PFSK-1 (cell line): Measurements from ENCODE around the gene GRK5.

ENCODE experiments used
- FOXP2 ChIP-seq: optimal IDR thresholded peaks from 2 replicates; pipeline ENCODE3; 2011; ENCODE audit warnings: borderline replicate concordance, control low read depth, inconsistent platforms; ENCODE audit not compliant: insufficient read depth; ENCODE audit errors: extremely low read length, extremely low read depth
- POLR2AphosphoS5 ChIP-seq: IDR thresholded peaks from 2 replicates; pipeline ENCODE4 v1.6.1; 2012; ENCODE audit warnings: low read depth, mild to moderate bottlenecking, control low read depth, low read length, moderate library complexity
- SIN3A ChIP-seq: IDR thresholded peaks from 2 replicates; pipeline ENCODE4 v1.6.1; 2012; ENCODE audit warnings: mild to moderate bottlenecking, low read length, moderate library complexity, borderline replicate concordance; ENCODE audit not compliant: insufficient read depth
- TAF1 ChIP-seq: IDR thresholded peaks from 2 replicates; pipeline ENCODE4 v1.6.1; 2012; ENCODE audit warnings: low read length, control low read depth, borderline replicate concordance; ENCODE audit not compliant: insufficient read depth
- TF ChIP-seq, protein P1 (sequence below), 2 experiments: IDR thresholded peaks; 2 replicates each; pipeline versions ENCODE4 v1.6.1 to v1.8.0; 2011 to 2012; ENCODE audit warnings: low read depth in 2 of 2, low read length in 2 of 2, control low read depth in 1 of 2, inconsistent platforms in 1 of 2, mild to moderate bottlenecking in 1 of 2, moderate library complexity in 1 of 2; ENCODE audit not compliant: insufficient read depth in 1 of 2

The GRK5 gene

GRCh38 chr10:119496273-119496672, 288.9 kb downstream of the GRK5 start:
- TF ChIP-seq TAF1 (no peak), POLR2AphosphoS5 (no peak), SIN3A (no peak), FOXP2 (no peak)
- TF ChIP-seq, protein P1, sequence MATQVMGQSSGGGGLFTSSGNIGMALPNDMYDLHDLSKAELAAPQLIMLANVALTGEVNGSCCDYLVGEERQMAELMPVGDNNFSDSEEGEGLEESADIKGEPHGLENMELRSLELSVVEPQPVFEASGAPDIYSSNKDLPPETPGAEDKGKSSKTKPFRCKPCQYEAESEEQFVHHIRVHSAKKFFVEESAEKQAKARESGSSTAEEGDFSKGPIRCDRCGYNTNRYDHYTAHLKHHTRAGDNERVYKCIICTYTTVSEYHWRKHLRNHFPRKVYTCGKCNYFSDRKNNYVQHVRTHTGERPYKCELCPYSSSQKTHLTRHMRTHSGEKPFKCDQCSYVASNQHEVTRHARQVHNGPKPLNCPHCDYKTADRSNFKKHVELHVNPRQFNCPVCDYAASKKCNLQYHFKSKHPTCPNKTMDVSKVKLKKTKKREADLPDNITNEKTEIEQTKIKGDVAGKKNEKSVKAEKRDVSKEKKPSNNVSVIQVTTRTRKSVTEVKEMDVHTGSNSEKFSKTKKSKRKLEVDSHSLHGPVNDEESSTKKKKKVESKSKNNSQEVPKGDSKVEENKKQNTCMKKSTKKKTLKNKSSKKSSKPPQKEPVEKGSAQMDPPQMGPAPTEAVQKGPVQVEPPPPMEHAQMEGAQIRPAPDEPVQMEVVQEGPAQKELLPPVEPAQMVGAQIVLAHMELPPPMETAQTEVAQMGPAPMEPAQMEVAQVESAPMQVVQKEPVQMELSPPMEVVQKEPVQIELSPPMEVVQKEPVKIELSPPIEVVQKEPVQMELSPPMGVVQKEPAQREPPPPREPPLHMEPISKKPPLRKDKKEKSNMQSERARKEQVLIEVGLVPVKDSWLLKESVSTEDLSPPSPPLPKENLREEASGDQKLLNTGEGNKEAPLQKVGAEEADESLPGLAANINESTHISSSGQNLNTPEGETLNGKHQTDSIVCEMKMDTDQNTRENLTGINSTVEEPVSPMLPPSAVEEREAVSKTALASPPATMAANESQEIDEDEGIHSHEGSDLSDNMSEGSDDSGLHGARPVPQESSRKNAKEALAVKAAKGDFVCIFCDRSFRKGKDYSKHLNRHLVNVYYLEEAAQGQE (IDR thresholded peaks at IDR 0.05; ENCODE audit: insufficient read depth in 1 of 2, low read depth in 2 of 2, low read length in 2 of 2), result no peak

DNA sequence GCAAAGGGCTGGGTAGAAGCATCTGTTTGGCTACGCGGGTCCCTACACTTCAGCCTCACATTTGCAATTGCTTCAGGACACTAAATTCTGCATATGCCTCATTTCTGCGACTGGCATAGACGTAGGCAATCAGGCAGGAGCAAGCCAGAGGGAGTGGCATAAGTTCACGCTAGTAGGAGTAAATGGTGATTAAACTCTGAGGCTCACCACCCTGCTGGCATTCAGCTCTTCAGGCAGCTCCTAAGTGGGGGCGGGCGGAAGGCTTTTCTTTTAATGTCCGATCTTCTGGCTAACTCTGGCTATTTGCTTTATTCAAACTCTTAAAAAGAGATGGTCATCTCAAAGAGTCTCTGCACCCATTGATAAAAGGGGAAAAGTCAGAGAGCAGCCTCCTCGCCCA, 289.9 kb downstream of the GRK5 start:
- TF ChIP-seq, protein P1 (IDR thresholded peaks at IDR 0.05; ENCODE audit: insufficient read depth in 1 of 2, low read depth in 2 of 2, low read length in 2 of 2), result no peak
- TF ChIP-seq SIN3A, result no peak
- TF ChIP-seq FOXP2, result no peak
- no peak for TF ChIP-seq POLR2AphosphoS5
- TF ChIP-seq TAF1, result no peak

GRCh38 chr10:119498889-119499676, 291.7 kb downstream of the GRK5 start:
- TF ChIP-seq FOXP2 (no peak), SIN3A (no peak), POLR2AphosphoS5 (no peak), TAF1 (no peak)
- TF ChIP-seq, protein P1 (IDR thresholded peaks at IDR 0.05; ENCODE audit: insufficient read depth in 1 of 2, low read depth in 2 of 2, low read length in 2 of 2), result no peak

DNA sequence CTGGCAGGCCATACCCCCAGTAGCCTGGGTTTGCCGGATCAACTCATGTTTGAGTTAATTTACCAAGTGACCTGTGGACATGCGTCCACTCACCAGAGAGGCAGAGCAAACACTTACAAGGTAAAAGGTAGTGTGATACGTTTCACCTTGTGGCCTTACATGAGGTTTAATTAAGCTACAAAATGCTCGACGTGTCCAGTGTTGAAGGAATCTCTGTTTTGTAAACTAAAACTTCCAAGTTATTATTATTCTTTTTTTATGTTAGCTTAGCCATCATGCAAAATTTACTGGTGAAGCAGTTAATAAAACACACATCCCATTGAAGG, 292.3 kb downstream of the GRK5 start:
- TF ChIP-seq POLR2AphosphoS5, result no peak

DNA sequence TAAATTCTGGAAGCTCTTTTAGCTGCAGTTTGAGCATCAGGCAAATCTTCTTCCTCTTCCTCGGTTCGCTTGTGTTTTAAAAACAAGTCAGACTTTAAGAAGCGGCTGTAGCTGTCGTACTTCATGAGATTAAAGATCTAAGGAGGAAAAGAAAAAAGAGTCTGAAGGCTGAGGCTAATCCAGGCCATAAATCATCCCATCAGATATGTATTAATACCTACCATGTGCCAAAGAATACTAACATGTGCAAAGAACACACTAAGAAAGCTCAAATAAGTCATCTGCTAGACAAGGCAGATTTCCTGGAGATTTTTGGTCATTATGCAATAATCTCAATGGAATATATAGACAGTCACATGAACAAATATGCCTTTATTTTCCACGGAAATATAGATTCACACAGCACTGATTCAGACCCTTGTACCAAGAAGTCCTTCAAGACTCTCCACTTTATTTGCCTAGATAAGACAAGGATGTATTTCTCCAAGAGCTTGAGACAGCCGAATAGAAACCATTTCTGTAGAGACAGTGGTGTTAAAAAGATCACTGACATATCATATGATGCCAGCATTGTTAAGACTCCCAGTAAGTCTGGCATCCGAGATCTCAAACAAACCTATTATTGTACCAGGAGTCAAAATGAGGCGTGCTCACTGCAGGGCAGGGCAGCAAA, 292.9 kb downstream of the GRK5 start:
- TF ChIP-seq, protein P1 (IDR thresholded peaks at IDR 0.05; ENCODE audit: insufficient read depth in 1 of 2, low read depth in 2 of 2, low read length in 2 of 2), result no peak
- no peak for TF ChIP-seq POLR2AphosphoS5
- TF ChIP-seq TAF1, result no peak
- TF ChIP-seq FOXP2, result no peak
- TF ChIP-seq SIN3A, result no peak
